SK-N-SH treated with all-trans-retinoic acid at 6 μM for 48 hours (cell line): ENCODE measurements around the gene ERFE.

Source experiments
- ATAC-seq: fragments of 200-7000 bp; cut with Tn5 transposase; 3 replicates; pipeline ENCODE4 v1.9.1; 2020; ENCODE audit warnings: mild to moderate bottlenecking, moderate library complexity
- ARNTL ChIP-seq: fragments of 450-650 bp; formaldehyde crosslinking; IDR thresholded peaks from 2 replicates; pipeline ENCODE4 v1.5.0; 2020; ENCODE audit warnings: low read depth, mild to moderate bottlenecking, moderate library complexity, borderline replicate concordance
- BACH2 ChIP-seq: fragments of 250-450 bp; sonication (Bioruptor Pico); IDR thresholded peaks from 2 replicates; pipeline ENCODE4 v1.9.0; 2021; ENCODE audit warnings: mild to moderate bottlenecking, borderline replicate concordance
- CSDC2 ChIP-seq: fragments of 250-450 bp; sonication (Bioruptor Pico); IDR thresholded peaks from 2 replicates; pipeline ENCODE4 v1.5.0; 2020; ENCODE audit warnings: mild to moderate bottlenecking, moderate library complexity
- ESRRG ChIP-seq: fragments of 250-450 bp; sonication (Bioruptor Pico); IDR thresholded peaks from 2 replicates; pipeline ENCODE4 v1.6.1; 2021; ENCODE audit warnings: mild to moderate bottlenecking
- GLIS3 ChIP-seq: fragments of 250-450 bp; sonication (Bioruptor Pico); IDR thresholded peaks from 2 replicates; pipeline ENCODE4 v1.5.0; 2020; ENCODE audit warnings: mild to moderate bottlenecking, moderate library complexity
- ISL1 ChIP-seq: fragments of 250-450 bp; sonication (Bioruptor Pico); IDR thresholded peaks from 2 replicates; pipeline ENCODE4 v2.1.2; 2022; ENCODE audit warnings: mild to moderate bottlenecking, moderate library complexity
- OSR1 ChIP-seq: fragments of 250-450 bp; sonication (Bioruptor Pico); IDR thresholded peaks from 2 replicates; pipeline ENCODE4 v1.8.0; 2022; ENCODE audit warnings: moderate library complexity, mild to moderate bottlenecking, inconsistent platforms
- PPARA ChIP-seq: fragments of 250-450 bp; sonication (Bioruptor Pico); IDR thresholded peaks from 2 replicates; pipeline ENCODE4 v1.5.0; 2020; ENCODE audit warnings: mild to moderate bottlenecking, borderline replicate concordance
- RARB ChIP-seq: fragments of 250-450 bp; sonication (Bioruptor Pico); IDR thresholded peaks from 2 replicates; pipeline ENCODE4 v1.8.0; 2021; ENCODE audit warnings: mild to moderate bottlenecking, moderate library complexity
- SNAI2 ChIP-seq: fragments of 250-450 bp; sonication (Bioruptor Pico); IDR thresholded peaks from 2 replicates; pipeline ENCODE4 v1.5.0; 2020; ENCODE audit warnings: mild to moderate bottlenecking, moderate library complexity
- TCF4 ChIP-seq: fragments of 250-450 bp; sonication (Bioruptor Pico); IDR thresholded peaks from 2 replicates; pipeline ENCODE4 v1.8.0; 2021; ENCODE audit warnings: mild to moderate bottlenecking, moderate library complexity, borderline replicate concordance
- TOX ChIP-seq: fragments of 250-450 bp; sonication (Bioruptor Pico); IDR thresholded peaks from 2 replicates; pipeline ENCODE4 v1.8.0; 2021; ENCODE audit warnings: mild to moderate bottlenecking, moderate library complexity, borderline replicate concordance
- ZFP3 ChIP-seq: fragments of 250-450 bp; sonication (Bioruptor Pico); IDR thresholded peaks from 2 replicates; pipeline ENCODE4 v1.5.0; 2020; ENCODE audit warnings: mild to moderate bottlenecking, moderate library complexity
- ZNF565 ChIP-seq: fragments of 450-650 bp; formaldehyde crosslinking; conservative IDR thresholded peaks from 2 replicates; pipeline ENCODE4 v1.5.0; 2020; ENCODE audit warnings: low read depth, mild to moderate bottlenecking, moderate library complexity
- ZNF70 ChIP-seq: fragments of 450-650 bp; formaldehyde crosslinking; IDR thresholded peaks from 2 replicates; pipeline ENCODE4 v1.5.0; 2020; ENCODE audit warnings: mild to moderate bottlenecking, moderate library complexity
- ZNF8 ChIP-seq: fragments of 450-650 bp; formaldehyde crosslinking; IDR thresholded peaks from 2 replicates; pipeline ENCODE4 v1.5.0; 2020; ENCODE audit warnings: mild to moderate bottlenecking, moderate library complexity
- TF ChIP-seq, protein P1 (sequence below): fragments of 250-450 bp; sonication (Bioruptor Pico); IDR thresholded peaks from 2 replicates; pipeline ENCODE4 v1.5.0; 2020; ENCODE audit warnings: mild to moderate bottlenecking, moderate library complexity
- TF ChIP-seq, protein P2 (sequence below): fragments of 250-450 bp; sonication (Bioruptor Pico); IDR thresholded peaks from 2 replicates; pipeline ENCODE4 v1.5.1; 2021; ENCODE audit warnings: mild to moderate bottlenecking, moderate library complexity
- TF ChIP-seq, protein P3 (sequence below): fragments of 250-450 bp; sonication (Bioruptor Pico); IDR thresholded peaks from 2 replicates; pipeline ENCODE4 v1.5.1; 2020; ENCODE audit warnings: low read depth, mild to moderate bottlenecking, moderate library complexity
- TF ChIP-seq, protein P4 (sequence below): fragments of 250-450 bp; sonication (Bioruptor Pico); IDR thresholded peaks from 2 replicates; pipeline ENCODE4 v1.8.0; 2021; ENCODE audit warnings: low read depth, mild to moderate bottlenecking, moderate library complexity, borderline replicate concordance

Gene ERFE

GRCh38 chr2:238152771-238153688, 5.7 kb upstream of the ERFE start:
- no peak for ATAC-seq

GRCh38 chr2:238154570-238154969, 4.2 kb upstream of the ERFE start:
- no peak for ATAC-seq
- TF ChIP-seq SNAI2 (CRISPR knock-in tag) (no peak), CSDC2 (no peak), OSR1 (no peak), BACH2 (CRISPR knock-in tag) (no peak), ARNTL (no peak), ESRRG (CRISPR knock-in tag) (no peak), ZNF8 (CRISPR knock-in tag) (no peak), GLIS3 (CRISPR knock-in tag) (no peak), ZNF70 (CRISPR knock-in tag) (no peak), ISL1 (CRISPR knock-in tag) (no peak), RARB (CRISPR knock-in tag) (no peak)
- TF ChIP-seq, protein P1, sequence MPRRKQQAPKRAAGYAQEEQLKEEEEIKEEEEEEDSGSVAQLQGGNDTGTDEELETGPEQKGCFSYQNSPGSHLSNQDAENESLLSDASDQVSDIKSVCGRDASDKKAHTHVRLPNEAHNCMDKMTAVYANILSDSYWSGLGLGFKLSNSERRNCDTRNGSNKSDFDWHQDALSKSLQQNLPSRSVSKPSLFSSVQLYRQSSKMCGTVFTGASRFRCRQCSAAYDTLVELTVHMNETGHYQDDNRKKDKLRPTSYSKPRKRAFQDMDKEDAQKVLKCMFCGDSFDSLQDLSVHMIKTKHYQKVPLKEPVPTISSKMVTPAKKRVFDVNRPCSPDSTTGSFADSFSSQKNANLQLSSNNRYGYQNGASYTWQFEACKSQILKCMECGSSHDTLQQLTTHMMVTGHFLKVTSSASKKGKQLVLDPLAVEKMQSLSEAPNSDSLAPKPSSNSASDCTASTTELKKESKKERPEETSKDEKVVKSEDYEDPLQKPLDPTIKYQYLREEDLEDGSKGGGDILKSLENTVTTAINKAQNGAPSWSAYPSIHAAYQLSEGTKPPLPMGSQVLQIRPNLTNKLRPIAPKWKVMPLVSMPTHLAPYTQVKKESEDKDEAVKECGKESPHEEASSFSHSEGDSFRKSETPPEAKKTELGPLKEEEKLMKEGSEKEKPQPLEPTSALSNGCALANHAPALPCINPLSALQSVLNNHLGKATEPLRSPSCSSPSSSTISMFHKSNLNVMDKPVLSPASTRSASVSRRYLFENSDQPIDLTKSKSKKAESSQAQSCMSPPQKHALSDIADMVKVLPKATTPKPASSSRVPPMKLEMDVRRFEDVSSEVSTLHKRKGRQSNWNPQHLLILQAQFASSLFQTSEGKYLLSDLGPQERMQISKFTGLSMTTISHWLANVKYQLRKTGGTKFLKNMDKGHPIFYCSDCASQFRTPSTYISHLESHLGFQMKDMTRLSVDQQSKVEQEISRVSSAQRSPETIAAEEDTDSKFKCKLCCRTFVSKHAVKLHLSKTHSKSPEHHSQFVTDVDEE (CRISPR knock-in tag), result no peak
- TF ChIP-seq, protein P2, sequence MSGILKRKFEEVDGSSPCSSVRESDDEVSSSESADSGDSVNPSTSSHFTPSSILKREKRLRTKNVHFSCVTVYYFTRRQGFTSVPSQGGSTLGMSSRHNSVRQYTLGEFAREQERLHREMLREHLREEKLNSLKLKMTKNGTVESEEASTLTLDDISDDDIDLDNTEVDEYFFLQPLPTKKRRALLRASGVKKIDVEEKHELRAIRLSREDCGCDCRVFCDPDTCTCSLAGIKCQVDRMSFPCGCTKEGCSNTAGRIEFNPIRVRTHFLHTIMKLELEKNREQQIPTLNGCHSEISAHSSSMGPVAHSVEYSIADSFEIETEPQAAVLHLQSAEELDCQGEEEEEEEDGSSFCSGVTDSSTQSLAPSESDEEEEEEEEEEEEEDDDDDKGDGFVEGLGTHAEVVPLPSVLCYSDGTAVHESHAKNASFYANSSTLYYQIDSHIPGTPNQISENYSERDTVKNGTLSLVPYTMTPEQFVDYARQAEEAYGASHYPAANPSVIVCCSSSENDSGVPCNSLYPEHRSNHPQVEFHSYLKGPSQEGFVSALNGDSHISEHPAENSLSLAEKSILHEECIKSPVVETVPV (CRISPR knock-in tag), result no peak

More at GRCh38 chr2:238152771-238153688, 5.7 kb upstream of the ERFE start:
- no peak for TF ChIP-seq ZNF70 (CRISPR knock-in tag)
- no peak for TF ChIP-seq ISL1 (CRISPR knock-in tag)
- TF ChIP-seq, protein P1 (CRISPR knock-in tag), result no peak
- no peak for TF ChIP-seq OSR1
- no peak for TF ChIP-seq TCF4 (CRISPR knock-in tag)
- TF ChIP-seq, protein P3, sequence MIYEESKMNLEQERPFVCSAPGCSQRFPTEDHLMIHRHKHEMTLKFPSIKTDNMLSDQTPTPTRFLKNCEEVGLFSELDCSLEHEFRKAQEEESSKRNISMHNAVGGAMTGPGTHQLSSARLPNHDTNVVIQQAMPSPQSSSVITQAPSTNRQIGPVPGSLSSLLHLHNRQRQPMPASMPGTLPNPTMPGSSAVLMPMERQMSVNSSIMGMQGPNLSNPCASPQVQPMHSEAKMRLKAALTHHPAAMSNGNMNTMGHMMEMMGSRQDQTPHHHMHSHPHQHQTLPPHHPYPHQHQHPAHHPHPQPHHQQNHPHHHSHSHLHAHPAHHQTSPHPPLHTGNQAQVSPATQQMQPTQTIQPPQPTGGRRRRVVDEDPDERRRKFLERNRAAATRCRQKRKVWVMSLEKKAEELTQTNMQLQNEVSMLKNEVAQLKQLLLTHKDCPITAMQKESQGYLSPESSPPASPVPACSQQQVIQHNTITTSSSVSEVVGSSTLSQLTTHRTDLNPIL (CRISPR knock-in tag), result no peak
- TF ChIP-seq ZFP3 (CRISPR knock-in tag), result no peak
- no peak for TF ChIP-seq ARNTL
- no peak for TF ChIP-seq PPARA
- no peak for TF ChIP-seq ZNF565 (CRISPR knock-in tag)
- TF ChIP-seq, all 23 proteins: peak for 0

DNA sequence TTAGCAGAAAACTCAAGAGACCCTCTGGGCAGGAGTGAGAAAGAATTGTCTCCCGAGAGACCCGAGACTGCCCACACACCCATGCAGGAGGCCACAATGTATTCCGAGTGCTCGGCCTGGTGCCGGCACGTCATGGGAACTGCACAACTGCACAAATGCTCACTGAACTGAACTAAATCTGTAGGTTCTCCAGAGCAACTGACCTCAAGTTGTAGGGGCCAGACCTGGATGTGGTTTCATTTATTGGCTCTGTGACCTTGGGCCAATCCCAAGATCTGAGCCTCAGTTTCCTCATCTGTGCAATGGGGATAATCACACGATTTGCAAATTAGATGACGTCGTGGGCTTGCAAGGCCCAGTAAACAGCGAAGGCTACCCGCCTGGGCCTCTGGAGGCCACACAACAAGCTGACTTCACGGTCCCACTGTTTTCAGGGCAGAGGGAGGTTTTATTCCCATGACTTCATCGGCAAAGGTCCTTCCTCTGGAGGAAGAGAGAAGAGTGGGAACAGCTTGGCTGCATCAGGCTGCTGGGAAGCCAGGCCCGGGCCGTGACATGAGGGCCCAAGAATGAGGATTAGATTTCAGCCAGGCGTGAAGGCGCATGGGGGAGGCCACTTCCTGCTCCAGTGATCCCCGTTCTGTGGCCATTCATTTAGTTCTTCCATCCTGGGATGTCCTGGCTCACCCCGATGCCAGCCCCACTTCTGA, 3.6 kb upstream of the ERFE start:
- ATAC-seq, result no peak
- TF ChIP-seq PPARA (no peak), TOX (CRISPR knock-in tag) (no peak), GLIS3 (CRISPR knock-in tag) (no peak)
- TF ChIP-seq, protein P4, sequence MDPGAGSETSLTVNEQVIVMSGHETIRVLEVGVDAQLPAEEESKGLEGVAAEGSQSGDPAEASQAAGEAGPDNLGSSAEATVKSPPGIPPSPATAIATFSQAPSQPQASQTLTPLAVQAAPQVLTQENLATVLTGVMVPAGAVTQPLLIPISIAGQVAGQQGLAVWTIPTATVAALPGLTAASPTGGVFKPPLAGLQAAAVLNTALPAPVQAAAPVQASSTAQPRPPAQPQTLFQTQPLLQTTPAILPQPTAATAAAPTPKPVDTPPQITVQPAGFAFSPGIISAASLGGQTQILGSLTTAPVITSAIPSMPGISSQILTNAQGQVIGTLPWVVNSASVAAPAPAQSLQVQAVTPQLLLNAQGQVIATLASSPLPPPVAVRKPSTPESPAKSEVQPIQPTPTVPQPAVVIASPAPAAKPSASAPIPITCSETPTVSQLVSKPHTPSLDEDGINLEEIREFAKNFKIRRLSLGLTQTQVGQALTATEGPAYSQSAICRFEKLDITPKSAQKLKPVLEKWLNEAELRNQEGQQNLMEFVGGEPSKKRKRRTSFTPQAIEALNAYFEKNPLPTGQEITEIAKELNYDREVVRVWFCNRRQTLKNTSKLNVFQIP (CRISPR knock-in tag), result no peak
- TF ChIP-seq, all 23 proteins: peak for 0
